NB4 (cell line): ENCODE data around the gene TGFBR2.

Source experiments
- TF ChIP-seq, protein P1 (sequence below): IDR thresholded peaks from one replicate; pipeline ENCODE4 v1.5.1; 2012; ENCODE audit warnings: low read depth, low read length
- TF ChIP-seq, protein P2 (sequence below): IDR thresholded peaks from 2 replicates; pipeline ENCODE4 v1.6.1; 2011; ENCODE audit warnings: low read depth, low read length

DNA sequence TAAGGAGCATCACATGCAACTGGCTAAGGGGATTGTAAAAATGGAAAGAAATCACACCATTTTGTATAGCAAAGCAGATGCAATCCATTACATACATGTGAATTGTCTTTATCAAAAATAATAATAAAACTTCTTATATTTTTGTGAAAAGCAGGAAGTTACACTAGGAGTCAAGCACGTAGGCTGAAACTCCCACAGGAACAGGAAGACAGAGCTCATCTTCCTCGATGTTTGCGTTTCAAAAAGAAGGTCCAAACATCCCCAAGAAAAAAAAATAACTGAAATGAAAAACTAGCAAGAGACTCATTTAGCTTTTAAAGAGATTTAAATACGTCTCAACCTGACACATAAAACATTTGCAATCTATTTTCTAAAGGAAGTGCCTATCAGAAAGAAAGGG, 106.6 kb downstream of the TGFBR2 start:
- TF ChIP-seq, protein P1, sequence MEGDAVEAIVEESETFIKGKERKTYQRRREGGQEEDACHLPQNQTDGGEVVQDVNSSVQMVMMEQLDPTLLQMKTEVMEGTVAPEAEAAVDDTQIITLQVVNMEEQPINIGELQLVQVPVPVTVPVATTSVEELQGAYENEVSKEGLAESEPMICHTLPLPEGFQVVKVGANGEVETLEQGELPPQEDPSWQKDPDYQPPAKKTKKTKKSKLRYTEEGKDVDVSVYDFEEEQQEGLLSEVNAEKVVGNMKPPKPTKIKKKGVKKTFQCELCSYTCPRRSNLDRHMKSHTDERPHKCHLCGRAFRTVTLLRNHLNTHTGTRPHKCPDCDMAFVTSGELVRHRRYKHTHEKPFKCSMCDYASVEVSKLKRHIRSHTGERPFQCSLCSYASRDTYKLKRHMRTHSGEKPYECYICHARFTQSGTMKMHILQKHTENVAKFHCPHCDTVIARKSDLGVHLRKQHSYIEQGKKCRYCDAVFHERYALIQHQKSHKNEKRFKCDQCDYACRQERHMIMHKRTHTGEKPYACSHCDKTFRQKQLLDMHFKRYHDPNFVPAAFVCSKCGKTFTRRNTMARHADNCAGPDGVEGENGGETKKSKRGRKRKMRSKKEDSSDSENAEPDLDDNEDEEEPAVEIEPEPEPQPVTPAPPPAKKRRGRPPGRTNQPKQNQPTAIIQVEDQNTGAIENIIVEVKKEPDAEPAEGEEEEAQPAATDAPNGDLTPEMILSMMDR = no peak
- TF ChIP-seq, protein P2, sequence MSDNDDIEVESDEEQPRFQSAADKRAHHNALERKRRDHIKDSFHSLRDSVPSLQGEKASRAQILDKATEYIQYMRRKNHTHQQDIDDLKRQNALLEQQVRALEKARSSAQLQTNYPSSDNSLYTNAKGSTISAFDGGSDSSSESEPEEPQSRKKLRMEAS = no peak
